SK-N-SH (cell line): ENCODE results near the gene C3orf20.

Source experiments
- CTCF ChIP-seq: fragments of 200-600 bp; sonication (generic); IDR thresholded peaks from 2 replicates; pipeline ENCODE4 v1.6.1; 2017; ENCODE audit warnings: antibody characterized with exemption, mild to moderate bottlenecking, moderate library complexity
- EZH2phosphoT487 ChIP-seq: fragments of 200-600 bp; sonication (generic); IDR thresholded peaks from 2 replicates; pipeline ENCODE4 v1.6.1; 2017; ENCODE audit warnings: low read depth, mixed run types, mild to moderate bottlenecking, antibody characterized with exemption, moderate library complexity, borderline replicate concordance
- POLR2AphosphoS5 ChIP-seq: IDR thresholded peaks from 2 replicates; pipeline ENCODE4 v1.6.1; 2012; ENCODE audit warnings: low read depth, low read length
- RCOR1 ChIP-seq: fragments of 150-350 bp; IDR thresholded peaks from 2 replicates; pipeline ENCODE4 v1.6.1; 2017; ENCODE audit warnings: antibody characterized with exemption, low read length
- TAF1 ChIP-seq: IDR thresholded peaks from 2 replicates; pipeline ENCODE4 v1.6.1; 2012; ENCODE audit warnings: low read depth, mild to moderate bottlenecking, low read length, moderate library complexity, borderline replicate concordance
- TCF12 ChIP-seq: IDR thresholded peaks from 2 replicates; pipeline ENCODE4 v1.4.0; 2012
- TEAD4 ChIP-seq: IDR thresholded peaks from 2 replicates; pipeline ENCODE4 v1.4.0; 2012; ENCODE audit warnings: mild to moderate bottlenecking, borderline replicate concordance; ENCODE audit not compliant: insufficient read depth

- no peak for TF ChIP-seq TCF12
- TF ChIP-seq CTCF, result no peak
- TF ChIP-seq TEAD4, result no peak
- TF ChIP-seq RCOR1, result no peak
- TF ChIP-seq EZH2phosphoT487, result no peak
- TF ChIP-seq POLR2AphosphoS5, result no peak
- TF ChIP-seq TAF1, result no peak
These were observed 135.3 kb downstream of the C3orf20 start for GRCh38 chr3:14810070-14810791.
